Calu3 (cell line): ENCODE data around the gene ZNF79. TPM values are rescaled to one million over a fixed set of nuclear protein-coding genes. Genes with fewer than 3 reads are reported as not detected.

ENCODE experiments used
- BruUV-seq: library from RNA; stranded (reverse); fragments of 400-500 nt; replicated peaks from 2 replicates; lab custom pipeline; 2021; lab: Mats Ljungman, UMichigan
- CTCF ChIA-PET: fragments of 300-600 bp; sonication (Branson Sonifier 250); formaldehyde crosslinking; loops from one replicate; lab custom pipeline; 2022; ENCODE audit warnings: antibody characterized with exemption; lab: Charles Lee
- DNase-seq: peaks from one replicate; pipeline ENCODE4 v3.0.0; 2022
- H3K27ac Mint-ChIP-seq: one replicate; pipeline ENCODE4 v1.8.0; 2022; ENCODE audit warnings: mixed read lengths; ENCODE audit not compliant: unreplicated experiment
- H3K27me3 Mint-ChIP-seq: one replicate; pipeline ENCODE4 v1.8.0; 2022; ENCODE audit warnings: mixed read lengths; ENCODE audit not compliant: unreplicated experiment
- H3K36me3 Mint-ChIP-seq: one replicate; pipeline ENCODE4 v1.8.0; 2022; ENCODE audit warnings: mild to moderate bottlenecking, moderate library complexity, mixed read lengths; ENCODE audit not compliant: insufficient read depth, unreplicated experiment
- H3K4me1 Mint-ChIP-seq: one replicate; pipeline ENCODE4 v1.8.0; 2022; ENCODE audit warnings: mild to moderate bottlenecking, low read depth, mixed read lengths; ENCODE audit not compliant: unreplicated experiment
- H3K4me3 Mint-ChIP-seq: one replicate; pipeline ENCODE4 v1.8.0; 2022; ENCODE audit warnings: mild to moderate bottlenecking, low read depth, moderate library complexity, mixed read lengths; ENCODE audit not compliant: unreplicated experiment
- H3K9me3 Mint-ChIP-seq: one replicate; pipeline ENCODE4 v1.8.0; 2022; ENCODE audit warnings: low read depth, mixed read lengths; ENCODE audit not compliant: unreplicated experiment
- intact Hi-C: fragments of 100-400 bp; cut with micrococcal nuclease; formaldehyde crosslinking; loops from one replicate; pipeline ENCODE4 v1.10.0; 2022; ENCODE audit not compliant: unreplicated experiment
- total RNA-seq: library from RNA; stranded (reverse); gene quantifications from 2 replicates; pipeline ENCODE4 v1.2.3, GENCODE V29; 2022
- TF ChIP-seq, protein P1 (sequence below): fragments of 200-600 bp; IDR thresholded peaks from one replicate; pipeline ENCODE4 v1.8.0; 2022; ENCODE audit warnings: antibody characterized with exemption; ENCODE audit not compliant: unreplicated experiment

The ZNF79 gene
- total RNA-seq, 1 experiment from 2014 or later = 7.0 TPM

GRCh38 chr9:127384901-127385300 lies 39.3 kb upstream of the ZNF79 start:
- BruUV-seq = no TSS peak
- DNase-seq = no peak
- Mint-ChIP-seq H3K4me1 (peaks cover 22% of the 10 kb centered on the region), H3K27ac (no peak overlapping the region), H3K27me3 (peaks cover 55% of the 10 kb centered on the region), H3K4me3 (no peak overlapping the region), H3K9me3 (no peaks in the 10 kb centered on the region), H3K36me3 (no peaks in the 10 kb centered on the region)
- TF ChIP-seq, protein P1, sequence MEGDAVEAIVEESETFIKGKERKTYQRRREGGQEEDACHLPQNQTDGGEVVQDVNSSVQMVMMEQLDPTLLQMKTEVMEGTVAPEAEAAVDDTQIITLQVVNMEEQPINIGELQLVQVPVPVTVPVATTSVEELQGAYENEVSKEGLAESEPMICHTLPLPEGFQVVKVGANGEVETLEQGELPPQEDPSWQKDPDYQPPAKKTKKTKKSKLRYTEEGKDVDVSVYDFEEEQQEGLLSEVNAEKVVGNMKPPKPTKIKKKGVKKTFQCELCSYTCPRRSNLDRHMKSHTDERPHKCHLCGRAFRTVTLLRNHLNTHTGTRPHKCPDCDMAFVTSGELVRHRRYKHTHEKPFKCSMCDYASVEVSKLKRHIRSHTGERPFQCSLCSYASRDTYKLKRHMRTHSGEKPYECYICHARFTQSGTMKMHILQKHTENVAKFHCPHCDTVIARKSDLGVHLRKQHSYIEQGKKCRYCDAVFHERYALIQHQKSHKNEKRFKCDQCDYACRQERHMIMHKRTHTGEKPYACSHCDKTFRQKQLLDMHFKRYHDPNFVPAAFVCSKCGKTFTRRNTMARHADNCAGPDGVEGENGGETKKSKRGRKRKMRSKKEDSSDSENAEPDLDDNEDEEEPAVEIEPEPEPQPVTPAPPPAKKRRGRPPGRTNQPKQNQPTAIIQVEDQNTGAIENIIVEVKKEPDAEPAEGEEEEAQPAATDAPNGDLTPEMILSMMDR = no peak
- CTCF ChIA-PET = no interaction called here
- intact Hi-C loops = no loop called here

GRCh38 chr9:127386249-127386648 lies 37.9 kb upstream of the ZNF79 start:
- H3K4me3 Mint-ChIP-seq = no peak overlapping the region
- intact Hi-C loops = no loop called here
- DNase-seq = no peak
- H3K27me3 Mint-ChIP-seq = peaks cover 55% of the 10 kb centered on the region
- H3K4me1 Mint-ChIP-seq = peaks cover 30% of the 10 kb centered on the region
- CTCF ChIA-PET = no interaction called here
- no peaks in the 10 kb centered on the region for H3K36me3 Mint-ChIP-seq
- BruUV-seq = no TSS peak
- TF ChIP-seq, protein P1 = no peak
- no peaks in the 10 kb centered on the region for H3K9me3 Mint-ChIP-seq
- H3K27ac Mint-ChIP-seq = no peak overlapping the region

- intact Hi-C loops = no loop called here
These were observed 37.2 kb upstream of the ZNF79 start for GRCh38 chr9:127386981-127387380.

GRCh38 chr9:127388037-127388855 lies 35.9 kb upstream of the ZNF79 start:
- Mint-ChIP-seq H3K27me3 (peaks cover 37% of the 10 kb centered on the region), H3K27ac (peak overlapping the region; percentile 77), H3K36me3 (no peaks in the 10 kb centered on the region), H3K4me1 (peaks cover 30% of the 10 kb centered on the region), H3K4me3 (peak overlapping the region; percentile 17), H3K9me3 (no peaks in the 10 kb centered on the region)
- TF ChIP-seq, protein P1 = no peak
- no TSS peak for BruUV-seq
- peak; percentile 64 for DNase-seq
- CTCF ChIA-PET = interaction anchor here (0.6 to 1.2 kb wide), 4 partner anchors 9 to 174 kb away, joined by 3 to 4 read pairs (median 4); partner anchors contain the start of gene SLC2A8
- intact Hi-C loops = no loop called here

More at GRCh38 chr9:127386981-127387380, 37.2 kb upstream of the ZNF79 start:
- H3K36me3 Mint-ChIP-seq = no peaks in the 10 kb centered on the region
- CTCF ChIA-PET = no interaction called here
- H3K4me3 Mint-ChIP-seq = no peak overlapping the region
- H3K9me3 Mint-ChIP-seq = no peaks in the 10 kb centered on the region
- no peak overlapping the region for H3K27ac Mint-ChIP-seq
- no TSS peak for BruUV-seq
- no peak for DNase-seq
- peaks cover 30% of the 10 kb centered on the region for H3K4me1 Mint-ChIP-seq
- H3K27me3 Mint-ChIP-seq = peaks cover 50% of the 10 kb centered on the region
- TF ChIP-seq, protein P1 = no peak
